Kidney (tissue), 14 donors: ENCODE data around the gene EHD1. TPM values are rescaled to one million over a fixed set of nuclear protein-coding genes. Genes with fewer than 3 reads are reported as not detected.

Experiments
- DNase-seq, 5 donors: peaks; one replicate each; pipeline ENCODE4 v3.0.0-alpha.2; 2013 to 2020
- FAIRE-seq: peaks from 2 replicates; lab custom pipeline; 2012; peaks lifted over from hg19 to GRCh38; lab: Jason Lieb, UNC
- H3K27ac ChIP-seq, 2 donors: one replicate each; pipeline ENCODE4 v1.7.0; 2013; ENCODE audit warnings: low read depth in 2 of 2, low read length in 2 of 2, inconsistent platforms in 1 of 2
- H3K27me3 ChIP-seq: one replicate; pipeline ENCODE4 v1.7.1; 2013; ENCODE audit warnings: low read length, inconsistent platforms; ENCODE audit not compliant: control insufficient read depth, insufficient read depth
- H3K36me3 ChIP-seq, 3 donors: one replicate each; pipeline versions ENCODE4 v1.7.0 to v1.7.1; 2013; ENCODE audit warnings: low read length in 3 of 3, control low read depth in 1 of 3, inconsistent platforms in 1 of 3; ENCODE audit not compliant: insufficient read depth in 3 of 3, control insufficient read depth in 2 of 3
- H3K4me1 ChIP-seq, 3 donors: one replicate each; pipeline versions ENCODE4 v1.7.0 to v1.7.1; 2013; ENCODE audit warnings: low read length in 3 of 3, inconsistent platforms in 1 of 3, low read depth in 1 of 3; ENCODE audit not compliant: control insufficient read depth in 2 of 3, insufficient read depth in 2 of 3
- H3K4me3 ChIP-seq, 3 donors: one replicate each; pipeline versions ENCODE4 v1.7.0 to v1.8.1; 2013; ENCODE audit warnings: low read length in 3 of 3, control low read depth in 1 of 3, inconsistent platforms in 1 of 3
- H3K9ac ChIP-seq, 3 donors: one replicate each; pipeline versions ENCODE4 v1.7.0 to v1.7.1; 2013; ENCODE audit warnings: low read length in 3 of 3, control low read depth in 1 of 3, inconsistent platforms in 1 of 3
- H3K9me3 ChIP-seq, 3 donors: one replicate each; pipeline versions ENCODE4 v1.7.0 to v1.7.1; 2013; ENCODE audit warnings: low read length in 3 of 3, control low read depth in 1 of 3, inconsistent platforms in 1 of 3; ENCODE audit not compliant: control insufficient read depth in 2 of 3, insufficient read depth in 1 of 3
- CTCF ChIP-seq: IDR thresholded peaks from 3 replicates; pipeline ENCODE4 v1.5.1; 2012; ENCODE audit warnings: mild to moderate bottlenecking, moderate library complexity, borderline replicate concordance; ENCODE audit not compliant: insufficient read depth; ENCODE audit errors: extremely low read depth
- intact Hi-C: fragments of 100-400 bp; cut with DNase I; formaldehyde crosslinking; loops from one replicate; pipeline ENCODE4 v1.11.1; 2022
- polyA plus RNA-seq: library from polyadenylated mRNA; stranded (reverse); fragments of 350-450 nt; fragmentation: Illumina TruSeq; extraction: RNeasy Lipid Tissue Mini Kit (QIAGEN cat#74804); gene quantifications from one replicate; pipeline ENCODE4 v1.2.3, GENCODE V29; 2014; ENCODE audit warnings: low read depth, low replicate concordance; ENCODE audit not compliant: insufficient read depth
- total RNA-seq: library from RNA; stranded (reverse); fragmentation: NEBNext Ultra II Directional; extraction: Animal tissue kit (Norgen Biotek cat#: 25700); gene quantifications from one replicate; pipeline ENCODE4 v1.2.1, GENCODE V29; 2021
- donor health status: control.
- donor health status: control.
- donor health status: control.
- donor health status: control.
- donor health status: control.
- donor health status: DM: yes; HTN: yes; CAD: no.
- donor health status: Normal renal cell carcinoma (clear cell type).

Gene EHD1
- total and polyA plus RNA-seq, 2 donors from 2014 or later = 48.9 to 76.1 TPM

- no peaks in the 10 kb centered on the region for H3K9me3 ChIP-seq
- no peak overlapping the region for H3K27ac ChIP-seq
- peak in 1 of 5 donors; percentile 66 for DNase-seq
- H3K9ac ChIP-seq = no peak overlapping the region
- TF ChIP-seq CTCF = no peak
- H3K4me1 ChIP-seq = no peaks in the 10 kb centered on the region
- intact Hi-C loops = no loop called here
- no peaks in the 10 kb centered on the region for H3K27me3 ChIP-seq
- no peak overlapping the region for H3K4me3 ChIP-seq
- peaks cover 2 to 56% (median 20%) of the 10 kb centered on the region in 3 donors for H3K36me3 ChIP-seq
- no peak for FAIRE-seq
Measured at GRCh38 chr11:64908766-64909165, 30.3 kb upstream of the EHD1 start.

GRCh38 chr11:64906314-64906635, 27.9 kb upstream of the EHD1 start:
- no peak overlapping the region for H3K27ac ChIP-seq
- no peak overlapping the region for H3K9ac ChIP-seq
- no peak for FAIRE-seq
- no peaks in the 10 kb centered on the region for H3K9me3 ChIP-seq
- no peak for DNase-seq
- intact Hi-C loops = no loop called here
- no peaks in the 10 kb centered on the region for H3K4me1 ChIP-seq
- H3K36me3 ChIP-seq = peaks cover 2 to 47% (median 14%) of the 10 kb centered on the region in 3 donors
- H3K4me3 ChIP-seq = no peak overlapping the region
- TF ChIP-seq CTCF = no peak
- no peaks in the 10 kb centered on the region for H3K27me3 ChIP-seq

GRCh38 chr11:64905516-64906313, 27.3 kb upstream of the EHD1 start:
- no peak for FAIRE-seq

More at GRCh38 chr11:64905516-64906313, 27.3 kb upstream of the EHD1 start:
- H3K9ac ChIP-seq = no peak overlapping the region
- DNase-seq = no peak
- no peak overlapping the region for H3K4me3 ChIP-seq
- intact Hi-C loops = no loop called here
- no peaks in the 10 kb centered on the region for H3K27me3 ChIP-seq
- peaks cover 2 to 41% (median 14%) of the 10 kb centered on the region in 3 donors for H3K36me3 ChIP-seq
- H3K27ac ChIP-seq = no peak overlapping the region
- no peaks in the 10 kb centered on the region for H3K9me3 ChIP-seq
- no peaks in the 10 kb centered on the region for H3K4me1 ChIP-seq
- no peak for TF ChIP-seq CTCF
